GM23338 (cell line): Measurements from ENCODE around the gene ABCD1. TPM values are rescaled to one million over a fixed set of nuclear protein-coding genes. Genes with fewer than 3 reads are reported as not detected.
A peak's percentile ranks its signal among the peaks of the same experiment; 100 is the strongest.

Experiments
- ATAC-seq: fragments of 200-7000 bp; cut with Tn5 transposase; 3 replicates; pipeline ENCODE4 v1.9.1; 2020
- DNase-seq: peaks from one replicate; pipeline ENCODE4 v3.0.0-alpha.2; 2015; ENCODE audit warnings: low spot score
- H2AFZ ChIP-seq: fragments of 200-600 bp; sonication (generic); 2 replicates; pipeline ENCODE4 v1.8.0; 2016; ENCODE audit warnings: antibody characterized with exemption, mild to moderate bottlenecking, moderate library complexity
- H3F3A ChIP-seq: fragments of 200-600 bp; sonication (generic); replicated peaks from 2 replicates; pipeline ENCODE4 v1.8.0; 2017; ENCODE audit warnings: antibody characterized with exemption, mixed run types, low read depth
- H3K27ac ChIP-seq: fragments of 200-600 bp; sonication (generic); 2 replicates; pipeline ENCODE4 v1.6.1; 2016; ENCODE audit warnings: low read depth
- H3K27me3 ChIP-seq: fragments of 200-600 bp; sonication (generic); 2 replicates; pipeline ENCODE4 v1.8.0; 2016; ENCODE audit warnings: mild to moderate bottlenecking, mixed run types, moderate library complexity; ENCODE audit not compliant: insufficient read depth
- H3K36me3 ChIP-seq: fragments of 200-600 bp; sonication (generic); 2 replicates; pipeline ENCODE4 v1.8.0; 2016; ENCODE audit warnings: mild to moderate bottlenecking; ENCODE audit not compliant: insufficient read depth
- H3K4me1 ChIP-seq: fragments of 200-600 bp; sonication (generic); 2 replicates; pipeline ENCODE4 v1.8.0; 2016; ENCODE audit warnings: mild to moderate bottlenecking, moderate library complexity; ENCODE audit not compliant: insufficient read depth
- H3K4me2 ChIP-seq: fragments of 200-600 bp; sonication (generic); 2 replicates; pipeline ENCODE4 v1.7.1; 2017; ENCODE audit warnings: mixed run types
- H3K4me3 ChIP-seq: fragments of 200-600 bp; sonication (generic); 2 replicates; pipeline ENCODE4 v1.6.1; 2016; ENCODE audit warnings: mixed run types
- H3K79me2 ChIP-seq: fragments of 200-600 bp; sonication (generic); replicated peaks from 2 replicates; pipeline ENCODE4 v1.8.0; 2017; ENCODE audit warnings: mild to moderate bottlenecking; ENCODE audit not compliant: insufficient read depth
- H3K9me2 ChIP-seq: fragments of 200-600 bp; sonication (generic); 2 replicates; pipeline ENCODE4 v1.8.0; 2017; ENCODE audit not compliant: insufficient read depth
- H4K20me1 ChIP-seq: fragments of 200-600 bp; sonication (generic); replicated peaks from 2 replicates; pipeline ENCODE4 v1.8.0; 2017; ENCODE audit warnings: mild to moderate bottlenecking; ENCODE audit not compliant: insufficient read depth
- H3K27ac Mint-ChIP-seq: 2 replicates; pipeline ENCODE4 v1.8.0; 2020; ENCODE audit warnings: inconsistent platforms, mild to moderate bottlenecking, moderate library complexity, mixed read lengths
- H3K27me3 Mint-ChIP-seq: 3 replicates; pipeline ENCODE4 v1.8.0; 2022; ENCODE audit warnings: low read depth, mild to moderate bottlenecking, moderate library complexity, mixed read lengths, inconsistent platforms; ENCODE audit not compliant: insufficient read depth, poor library complexity
- H3K36me3 Mint-ChIP-seq: 3 replicates; pipeline ENCODE4 v1.8.0; 2021; ENCODE audit warnings: low read depth, mild to moderate bottlenecking, inconsistent platforms, moderate library complexity, mixed read lengths
- H3K4me1 Mint-ChIP-seq: 3 replicates; pipeline ENCODE4 v1.8.0; 2020; ENCODE audit warnings: mild to moderate bottlenecking, inconsistent platforms, mixed read lengths
- H3K4me3 Mint-ChIP-seq: 3 replicates; pipeline ENCODE4 v1.8.0; 2021; ENCODE audit warnings: moderate library complexity, mild to moderate bottlenecking, inconsistent platforms, mixed read lengths
- H3K9me3 Mint-ChIP-seq: 3 replicates; pipeline ENCODE4 v1.8.0; 2020; ENCODE audit warnings: moderate library complexity, mild to moderate bottlenecking, inconsistent platforms, mixed read lengths
- CREB1 ChIP-seq: fragments of 250-450 bp; sonication (Bioruptor Pico); IDR thresholded peaks from 2 replicates; pipeline ENCODE4 v1.5.0; 2020; ENCODE audit warnings: low read depth, mild to moderate bottlenecking, moderate library complexity
- CTCF ChIP-seq, 2 experiments: fragments of 200-600 bp in 1 of 2; sonication (generic) in 1 of 2; conservative IDR thresholded peaks; 2 replicates each; pipeline versions ENCODE4 v1.5.1 to v1.6.1; 2016 to 2017; ENCODE audit warnings: antibody characterized with exemption in 2 of 2, low read depth in 2 of 2, mild to moderate bottlenecking in 2 of 2, moderate library complexity in 1 of 2
- EZH2 ChIP-seq: fragments of 200-600 bp; sonication (generic); IDR thresholded peaks from one replicate; pipeline ENCODE4 v1.8.0; 2017; ENCODE audit warnings: antibody characterized with exemption, mild to moderate bottlenecking, low read depth; ENCODE audit not compliant: unreplicated experiment
- NANOG ChIP-seq: IDR thresholded peaks from 2 replicates; pipeline ENCODE4 v1.6.1; 2016; ENCODE audit warnings: antibody characterized with exemption, borderline replicate concordance
- ZNF114 ChIP-seq: fragments of 250-450 bp; sonication (Bioruptor Pico); IDR thresholded peaks from 2 replicates; pipeline ENCODE4 v1.5.0; 2020; ENCODE audit warnings: mild to moderate bottlenecking, moderate library complexity
- ZNF462 ChIP-seq: fragments of 250-450 bp; sonication (Bioruptor Pico); IDR thresholded peaks from 2 replicates; pipeline ENCODE4 v1.5.0; 2020; ENCODE audit warnings: mild to moderate bottlenecking, moderate library complexity
- polyA plus RNA-seq: library from polyadenylated mRNA; unstranded; fragments of >200 nt; fragmentation: Nextera tagmentation; extraction: Ambion mirVana; gene quantifications from 2 replicates; pipeline ENCODE4 v1.2.1, GENCODE V29; 2016
- total RNA-seq: library from RNA; depleted of rRNA; stranded (reverse); fragments of >200 nt; shearing (Covaris generic); gene quantifications from 2 replicates; pipeline ENCODE4 v1.2.3, GENCODE V29; 2014

Gene ABCD1
- total and polyA plus RNA-seq, 2 experiments from 2014 or later, result 2.4 to 8.9 TPM

- Mint-ChIP-seq H3K36me3 (no peaks in the 10 kb centered on the region), H3K27me3 (peaks cover 7% of the 10 kb centered on the region), H3K27ac (no peak overlapping the region), H3K4me3 (no peak overlapping the region), H3K4me1 (peaks cover 5% of the 10 kb centered on the region; the same call in 2 of the 3 replicates), H3K9me3 (no peaks in the 10 kb centered on the region)
- H3K4me1 ChIP-seq, result no peaks in the 10 kb centered on the region
- no peaks in the 10 kb centered on the region for H3K79me2 ChIP-seq
- no peak overlapping the region for H3K4me3 ChIP-seq
- ATAC-seq (no peak; the same call in 2 of the 3 replicates), DNase-seq (no peak)
- H3K9me2 ChIP-seq, result no peaks in the 10 kb centered on the region
- no peaks in the 10 kb centered on the region for H3F3A ChIP-seq
- H3K36me3 ChIP-seq, result no peaks in the 10 kb centered on the region
- H4K20me1 ChIP-seq, result no peaks in the 10 kb centered on the region
- H3K27me3 ChIP-seq, result no peaks in the 10 kb centered on the region
- TF ChIP-seq ZNF462 (CRISPR knock-in tag) (no peak), EZH2 (no peak), CTCF (conservative IDR thresholded peaks at IDR 0.05; ENCODE audit: low read depth in 2 of 2) (peak in 1 of 2 experiments; percentile 44; a peak in 2 of 4 replicates), NANOG (no peak), CREB1 (CRISPR knock-in tag) (no peak), ZNF114 (CRISPR knock-in tag) (no peak)
- H3K4me2 ChIP-seq, result no peak overlapping the region
- H3K27ac ChIP-seq, result no peak overlapping the region
- H2AFZ ChIP-seq, result no peak overlapping the region
Observed at GRCh38 chrX:153768311-153769157, 43.9 kb downstream of the ABCD1 start.
